ENCODE results near the gene ASIC4. TPM values are rescaled to one million over a fixed set of nuclear protein-coding genes. Genes with fewer than 3 reads are reported as not detected.

The ASIC4 gene
- total RNA-seq, 1 experiment from 2014 or later: 0.45 TPM

DNA sequence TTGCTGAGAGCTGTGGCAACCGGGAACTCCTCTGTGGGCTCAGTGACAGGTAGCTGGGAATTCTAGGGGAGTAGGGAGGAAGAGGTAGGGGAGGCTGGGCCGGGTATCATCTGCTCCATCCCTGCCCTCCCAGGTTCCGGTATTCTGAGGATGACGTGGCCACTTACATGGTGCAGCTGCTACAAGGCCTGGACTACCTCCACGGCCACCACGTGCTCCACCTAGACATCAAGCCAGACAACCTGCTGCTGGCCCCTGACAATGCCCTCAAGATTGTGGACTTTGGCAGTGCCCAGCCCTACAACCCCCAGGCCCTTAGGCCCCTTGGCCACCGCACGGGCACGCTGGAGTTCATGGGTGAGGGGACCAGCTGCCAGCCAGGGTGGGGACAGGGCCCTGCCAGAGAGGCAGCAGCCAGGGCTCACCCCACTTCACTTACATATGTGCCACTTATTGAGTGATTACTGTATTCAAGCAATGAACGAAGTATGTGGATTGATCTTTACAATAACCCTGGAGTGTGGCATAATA is 23.6 kb upstream of the ASIC4 start:
- H3K27ac ChIP-seq (ENCODE audit: low read depth, low read length, poor library complexity, severe bottlenecking): no peak overlapping the region
- TF ChIP-seq EZH2 (IDR thresholded peaks at IDR 0.05; ENCODE audit: borderline replicate concordance, low read depth, low read length, poor library complexity, severe bottlenecking): no peak
- TF ChIP-seq, protein P1, sequence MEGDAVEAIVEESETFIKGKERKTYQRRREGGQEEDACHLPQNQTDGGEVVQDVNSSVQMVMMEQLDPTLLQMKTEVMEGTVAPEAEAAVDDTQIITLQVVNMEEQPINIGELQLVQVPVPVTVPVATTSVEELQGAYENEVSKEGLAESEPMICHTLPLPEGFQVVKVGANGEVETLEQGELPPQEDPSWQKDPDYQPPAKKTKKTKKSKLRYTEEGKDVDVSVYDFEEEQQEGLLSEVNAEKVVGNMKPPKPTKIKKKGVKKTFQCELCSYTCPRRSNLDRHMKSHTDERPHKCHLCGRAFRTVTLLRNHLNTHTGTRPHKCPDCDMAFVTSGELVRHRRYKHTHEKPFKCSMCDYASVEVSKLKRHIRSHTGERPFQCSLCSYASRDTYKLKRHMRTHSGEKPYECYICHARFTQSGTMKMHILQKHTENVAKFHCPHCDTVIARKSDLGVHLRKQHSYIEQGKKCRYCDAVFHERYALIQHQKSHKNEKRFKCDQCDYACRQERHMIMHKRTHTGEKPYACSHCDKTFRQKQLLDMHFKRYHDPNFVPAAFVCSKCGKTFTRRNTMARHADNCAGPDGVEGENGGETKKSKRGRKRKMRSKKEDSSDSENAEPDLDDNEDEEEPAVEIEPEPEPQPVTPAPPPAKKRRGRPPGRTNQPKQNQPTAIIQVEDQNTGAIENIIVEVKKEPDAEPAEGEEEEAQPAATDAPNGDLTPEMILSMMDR (conservative IDR thresholded peaks at IDR 0.05; ENCODE audit: low read depth, low read length): no peak
- BruUV-seq (replicated peaks): no TSS peak
- no peaks in the 10 kb centered on the region for H3K36me3 ChIP-seq (ENCODE audit: insufficient read depth, low read length, poor library complexity, severe bottlenecking)
- intact Hi-C loops (cut with micrococcal nuclease; ENCODE audit: unreplicated experiment): no loop called here
- peaks cover 9% of the 10 kb centered on the region for H3K4me1 ChIP-seq (ENCODE audit: insufficient read depth, low read length, poor library complexity, severe bottlenecking)
- H3K4me3 ChIP-seq (ENCODE audit: low read depth, low read length, poor library complexity, severe bottlenecking): no peak overlapping the region
- CTCF ChIA-PET: no interaction called here
- H3K27me3 ChIP-seq (replicated peaks; ENCODE audit: insufficient read depth, low read depth, low read length, poor library complexity): no peaks in the 10 kb centered on the region
- POLR2A ChIA-PET (ENCODE audit: low non-redundant PET): no interaction called here
- no peak for DNase-seq (ENCODE audit: low spot score)
- H3K9me3 ChIP-seq (ENCODE audit: low read depth, low read length, poor library complexity, severe bottlenecking): no peaks in the 10 kb centered on the region

DNA sequence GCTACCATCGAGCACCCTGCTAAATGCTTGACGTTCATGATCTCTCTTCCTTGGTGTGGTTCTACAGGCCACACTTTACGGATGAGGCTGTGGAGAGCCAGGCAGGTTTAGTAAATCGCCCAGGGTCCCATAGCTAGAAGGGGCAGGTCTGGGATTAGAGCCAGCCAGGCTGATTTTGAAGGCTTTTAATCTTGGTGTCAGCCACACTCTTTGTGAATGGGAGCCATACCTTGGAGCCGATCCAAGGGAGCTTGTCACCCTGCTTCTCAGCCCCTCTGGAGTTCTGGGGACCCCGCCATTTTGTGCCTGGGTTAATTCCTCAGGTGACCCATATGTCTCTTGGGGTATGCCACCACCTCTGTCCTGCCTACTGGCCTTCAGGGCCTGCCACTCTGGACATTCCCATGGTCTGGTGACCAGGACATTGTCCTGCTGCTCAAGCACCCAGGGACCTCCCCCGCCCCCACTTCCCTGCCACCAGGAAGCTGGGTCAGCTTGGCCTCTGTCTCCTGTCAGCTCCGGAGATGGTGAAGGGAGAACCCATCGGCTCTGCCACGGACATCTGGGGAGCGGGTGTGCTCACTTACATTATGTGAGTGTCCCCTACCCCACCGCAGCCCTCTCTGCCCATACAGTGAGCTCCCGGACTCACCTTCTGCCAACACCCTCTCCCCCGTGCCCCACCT is 22.9 kb upstream of the ASIC4 start:
- peaks cover 11% of the 10 kb centered on the region for H3K4me1 ChIP-seq (ENCODE audit: insufficient read depth, low read length, poor library complexity, severe bottlenecking)
- no peaks in the 10 kb centered on the region for H3K36me3 ChIP-seq (ENCODE audit: insufficient read depth, low read length, poor library complexity, severe bottlenecking)
- DNase-seq (ENCODE audit: low spot score): no peak
- CTCF ChIA-PET: interaction anchor here (0.5 to 1.3 kb wide), 4 partner anchors 8 to 44 kb away, joined by 3 to 7 read pairs (median 4); no protein-coding TSS in a partner anchor
- no peaks in the 10 kb centered on the region for H3K9me3 ChIP-seq (ENCODE audit: low read depth, low read length, poor library complexity, severe bottlenecking)
- no TSS peak for BruUV-seq (replicated peaks)
- intact Hi-C loops (cut with micrococcal nuclease; ENCODE audit: unreplicated experiment): no loop called here
- TF ChIP-seq, protein P1 (conservative IDR thresholded peaks at IDR 0.05; ENCODE audit: low read depth, low read length): no peak
- no peak for TF ChIP-seq EZH2 (IDR thresholded peaks at IDR 0.05; ENCODE audit: borderline replicate concordance, low read depth, low read length, poor library complexity, severe bottlenecking)
- POLR2A ChIA-PET (ENCODE audit: low non-redundant PET): no interaction called here
- no peak overlapping the region for H3K4me3 ChIP-seq (ENCODE audit: low read depth, low read length, poor library complexity, severe bottlenecking)
- no peaks in the 10 kb centered on the region for H3K27me3 ChIP-seq (replicated peaks; ENCODE audit: insufficient read depth, low read depth, low read length, poor library complexity)
- H3K27ac ChIP-seq (ENCODE audit: low read depth, low read length, poor library complexity, severe bottlenecking): no peak overlapping the region

DNA sequence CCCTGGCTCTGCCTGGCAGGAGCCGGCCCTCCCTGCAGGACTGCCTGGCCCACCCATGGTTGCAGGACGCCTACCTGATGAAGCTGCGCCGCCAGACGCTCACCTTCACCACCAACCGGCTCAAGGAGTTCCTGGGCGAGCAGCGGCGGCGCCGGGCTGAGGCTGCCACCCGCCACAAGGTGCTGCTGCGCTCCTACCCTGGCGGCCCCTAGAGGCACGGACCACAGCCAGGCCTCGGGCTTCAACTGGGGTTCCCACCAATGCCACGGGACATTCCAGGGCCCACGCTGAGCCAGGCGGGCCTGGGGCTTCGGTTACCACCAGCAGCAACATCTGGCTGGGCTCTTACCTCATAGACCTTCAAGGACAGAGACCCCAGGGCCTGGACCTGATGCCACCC is 21.7 kb upstream of the ASIC4 start:
- intact Hi-C loops (cut with micrococcal nuclease; ENCODE audit: unreplicated experiment): no loop called here
- no peaks in the 10 kb centered on the region for H3K36me3 ChIP-seq (ENCODE audit: insufficient read depth, low read length, poor library complexity, severe bottlenecking)
- no peak overlapping the region for H3K4me3 ChIP-seq (ENCODE audit: low read depth, low read length, poor library complexity, severe bottlenecking)
- ChIA-PET POLR2A (ENCODE audit: low non-redundant PET) (no interaction called here), CTCF (interaction anchor here (0.6 to 1.3 kb wide), 2 partner anchors 37 to 730 kb away, joined by 3 to 4 read pairs; no protein-coding TSS in a partner anchor)
- no peak overlapping the region for H3K27ac ChIP-seq (ENCODE audit: low read depth, low read length, poor library complexity, severe bottlenecking)
- peaks cover 12% of the 10 kb centered on the region for H3K4me1 ChIP-seq (ENCODE audit: insufficient read depth, low read length, poor library complexity, severe bottlenecking)
- BruUV-seq (replicated peaks): no TSS peak
- DNase-seq (ENCODE audit: low spot score): no peak
- no peaks in the 10 kb centered on the region for H3K9me3 ChIP-seq (ENCODE audit: low read depth, low read length, poor library complexity, severe bottlenecking)
- TF ChIP-seq, protein P1 (conservative IDR thresholded peaks at IDR 0.05; ENCODE audit: low read depth, low read length): no peak
- TF ChIP-seq EZH2 (IDR thresholded peaks at IDR 0.05; ENCODE audit: borderline replicate concordance, low read depth, low read length, poor library complexity, severe bottlenecking): no peak
- H3K27me3 ChIP-seq (replicated peaks; ENCODE audit: insufficient read depth, low read depth, low read length, poor library complexity): no peaks in the 10 kb centered on the region

All from A673 (cell line).